LNCaP clone FGC (cell line): ENCODE measurements around the gene TANC1.
A peak's percentile ranks its signal among the peaks of the same experiment; 100 is the strongest.
"Not testable (repeated sequence)": the region's sequence is repeated elsewhere in the genome, so short reads cannot be mapped to it uniquely, and the experiment has no call there.

Experiments used
- DNase-seq: peaks from one replicate; pipeline ENCODE4 v3.0.0-alpha.2; 2011; ENCODE audit warnings: low read depth
- H3K4me3 ChIP-seq: 2 replicates; pipeline ENCODE4 v1.5.1; 2011; ENCODE audit warnings: mild to moderate bottlenecking, low read depth, low read length, control low read depth
- CTCF ChIP-seq: IDR thresholded peaks from 2 replicates; pipeline ENCODE4 v1.5.1; 2012; ENCODE audit warnings: mild to moderate bottlenecking; ENCODE audit not compliant: control insufficient read depth, insufficient read depth; ENCODE audit errors: extremely low read depth

TANC1 gene

GRCh38 chr2:159034713-159035112 is 66.3 kb downstream of the TANC1 start:
- TF ChIP-seq CTCF = no peak
- no peak overlapping the region for H3K4me3 ChIP-seq
- no peak for DNase-seq

GRCh38 chr2:159035790-159036411 is 67.5 kb downstream of the TANC1 start:
- peak; percentile 76 for TF ChIP-seq CTCF
- DNase-seq = peak; percentile 94
- no peak overlapping the region for H3K4me3 ChIP-seq

GRCh38 chr2:159036461-159036860 is 68.0 kb downstream of the TANC1 start:
- not testable (repeated sequence) for DNase-seq, H3K4me3 ChIP-seq

- not testable (repeated sequence) for DNase-seq, H3K4me3 ChIP-seq
Measured at GRCh38 chr2:159041328-159041727, 72.9 kb downstream of the TANC1 start.

- no peak for TF ChIP-seq CTCF
- no peak for DNase-seq
- H3K4me3 ChIP-seq = no peak overlapping the region
Measured at GRCh38 chr2:159042115-159042850, 73.8 kb downstream of the TANC1 start.

GRCh38 chr2:159043710-159044109 is 75.3 kb downstream of the TANC1 start:
- TF ChIP-seq CTCF = no peak
- no peak overlapping the region for H3K4me3 ChIP-seq
- DNase-seq = peak; percentile 69

- no peak for TF ChIP-seq CTCF
- no peak for DNase-seq
Measured at GRCh38 chr2:159044804-159045286, 76.4 kb downstream of the TANC1 start.

More at GRCh38 chr2:159044804-159045286, 76.4 kb downstream of the TANC1 start:
- H3K4me3 ChIP-seq = peak overlapping the region; percentile 26; the same call in 1 of the 2 replicates
